ENCODE data around the gene LMX1B. TPM values are rescaled to one million over a fixed set of nuclear protein-coding genes. Genes with fewer than 3 reads are reported as not detected.

The LMX1B gene
- not detected for total RNA-seq

GRCh38 chr9:126613651-126614050, at the start of gene LMX1B:
Gene LMX1B, plus strand, starts transcription at chr9:126613928. Its CDS starts 522 bp downstream, at chr9:126614450.

Other genes starting within 250 kb of the LMX1B start
- 19.4 TPM for gene ZBTB43, start 191.1 kb downstream of the LMX1B start, total RNA-seq
- 75.7 TPM for gene ZBTB34, start 246.7 kb downstream of the LMX1B start, total RNA-seq

All from parietal lobe (tissue), 1 donor.